ENCODE measurements around the gene PPIE.

The PPIE gene

DNA sequence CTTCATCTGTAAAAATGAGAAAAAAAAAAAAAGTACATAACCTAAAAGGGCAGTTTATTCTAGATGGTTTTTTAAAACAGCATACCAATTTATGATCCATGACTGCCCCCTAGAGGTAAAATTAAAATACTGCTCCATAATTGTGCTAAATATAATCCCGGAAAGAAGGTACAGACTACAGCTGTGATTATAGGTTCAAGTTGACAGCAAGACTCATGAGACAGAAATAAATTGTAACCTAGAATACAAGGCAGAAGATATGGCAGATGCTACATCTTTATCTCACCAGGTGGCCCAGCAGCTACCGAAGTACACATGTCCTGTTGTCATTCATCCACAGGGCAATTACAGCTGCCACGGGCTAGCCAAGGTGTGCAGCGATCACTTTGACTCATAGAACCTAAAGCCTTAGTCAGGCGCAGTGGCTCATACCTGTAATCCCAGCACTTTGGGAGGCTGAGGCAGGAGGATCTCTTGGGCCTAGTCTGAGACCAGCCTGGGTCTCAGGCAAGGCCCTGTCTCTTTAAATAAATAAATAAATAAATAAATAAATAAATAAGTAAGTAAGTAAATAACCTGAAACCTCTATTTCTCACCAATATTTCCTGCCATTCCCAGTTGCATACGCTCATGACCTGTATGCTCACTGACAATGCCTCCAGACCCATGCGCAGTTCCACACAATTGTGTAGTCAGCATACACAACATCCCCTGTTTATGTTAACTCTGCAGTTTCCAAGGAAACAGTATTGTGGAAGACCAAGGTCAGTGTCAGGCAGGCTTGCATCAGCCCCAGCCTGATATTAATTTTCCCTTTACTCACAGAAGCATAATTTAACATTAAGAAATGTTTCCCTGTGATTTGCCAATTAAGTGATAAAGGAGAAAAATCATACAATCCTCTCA is 18.3 kb upstream of the PPIE start:
- no peak for DNase-seq (ENCODE audit: low read depth)

DNA sequence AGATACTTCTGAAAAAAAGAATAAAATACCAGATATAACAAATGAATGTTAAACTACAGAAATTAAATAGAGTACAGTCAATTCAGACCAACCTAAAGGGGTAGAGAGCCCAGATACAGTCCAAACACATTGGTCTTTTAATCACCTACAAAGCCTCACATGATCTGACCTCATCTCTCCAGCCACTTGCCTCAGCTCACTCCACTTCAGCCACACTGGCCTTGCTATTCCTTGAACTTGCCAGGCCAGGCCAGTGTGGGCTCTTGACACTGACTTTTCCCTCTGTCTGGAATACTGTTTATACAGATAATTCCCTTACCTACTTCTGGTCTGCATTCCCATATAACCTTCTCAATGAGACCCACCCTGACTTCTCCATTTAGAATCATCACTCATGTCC is 17.0 kb upstream of the PPIE start:
- DNase-seq (ENCODE audit: low read depth): no peak

DNA sequence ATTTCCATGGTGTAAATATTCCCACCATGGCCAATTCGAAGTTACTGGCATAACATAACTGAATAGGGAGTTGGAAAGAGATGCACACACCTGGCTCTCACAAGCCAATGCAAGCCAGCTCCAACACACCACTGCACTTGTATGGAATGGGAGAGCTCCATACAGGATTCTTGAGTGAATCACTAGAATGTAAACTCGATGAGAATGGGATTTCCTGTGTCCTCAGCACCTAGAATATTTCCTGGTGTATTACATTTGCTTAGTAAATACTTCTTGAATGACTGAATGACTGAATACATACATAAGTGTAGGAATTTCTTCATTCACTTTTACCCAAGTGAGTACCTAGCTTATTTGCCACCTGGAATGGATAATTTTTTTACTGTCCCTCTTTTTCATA is 16.2 kb upstream of the PPIE start:
- DNase-seq (ENCODE audit: low read depth): no peak

DNA sequence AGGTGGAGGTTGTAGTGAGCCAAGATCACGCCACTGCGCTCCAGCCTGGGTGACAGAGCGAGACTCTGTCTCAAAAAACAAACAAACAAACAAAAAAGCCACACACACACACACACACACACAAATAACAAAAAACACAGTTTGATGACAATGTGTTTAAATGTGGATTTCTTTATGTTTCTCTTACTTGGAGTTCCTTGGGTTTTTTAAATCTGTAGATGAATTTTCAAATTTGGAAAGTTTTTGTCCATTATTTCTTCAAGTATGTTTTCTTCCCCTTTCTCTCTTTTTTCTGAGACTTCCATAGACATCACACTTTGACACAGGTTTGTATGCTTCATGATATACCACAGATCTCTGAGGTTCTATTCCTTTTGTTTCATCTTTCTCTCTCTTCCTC is 12.1 kb upstream of the PPIE start:
- DNase-seq (ENCODE audit: low read depth): no peak

DNA sequence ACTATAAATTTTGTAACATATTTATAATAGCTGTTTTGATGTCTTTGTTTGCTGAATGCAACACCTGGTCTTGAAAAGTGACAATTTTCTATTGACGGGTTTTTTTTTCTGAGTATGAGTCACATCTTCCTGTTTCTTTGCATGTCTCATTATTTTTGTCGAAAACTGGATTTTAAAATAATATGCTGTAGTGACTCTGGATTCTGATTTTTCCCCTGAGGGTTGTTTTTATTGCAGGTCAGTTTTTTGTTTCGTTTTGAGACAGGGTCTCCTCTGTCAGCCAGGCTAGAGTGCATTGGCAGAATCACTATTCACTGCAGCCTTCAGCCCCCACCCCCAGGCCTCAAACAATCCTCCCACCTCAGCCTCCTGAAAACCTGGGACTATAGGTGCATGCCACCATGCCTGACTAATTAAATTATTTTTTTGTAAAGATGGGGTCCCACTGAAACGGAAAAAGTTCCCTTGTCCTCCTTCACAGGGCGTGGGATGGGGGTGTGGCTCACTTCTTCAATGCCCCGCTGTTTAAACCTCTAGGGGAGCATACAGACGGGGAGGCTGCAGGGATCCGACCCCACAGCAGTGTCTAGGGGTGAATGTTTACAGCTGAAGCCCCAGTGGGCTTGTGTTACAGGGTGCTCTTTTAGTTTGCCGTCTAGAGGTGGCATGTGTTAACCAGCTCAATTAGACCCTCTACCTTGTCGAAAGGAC is 11.3 kb upstream of the PPIE start:
- DNase-seq (ENCODE audit: low read depth): no peak

DNA sequence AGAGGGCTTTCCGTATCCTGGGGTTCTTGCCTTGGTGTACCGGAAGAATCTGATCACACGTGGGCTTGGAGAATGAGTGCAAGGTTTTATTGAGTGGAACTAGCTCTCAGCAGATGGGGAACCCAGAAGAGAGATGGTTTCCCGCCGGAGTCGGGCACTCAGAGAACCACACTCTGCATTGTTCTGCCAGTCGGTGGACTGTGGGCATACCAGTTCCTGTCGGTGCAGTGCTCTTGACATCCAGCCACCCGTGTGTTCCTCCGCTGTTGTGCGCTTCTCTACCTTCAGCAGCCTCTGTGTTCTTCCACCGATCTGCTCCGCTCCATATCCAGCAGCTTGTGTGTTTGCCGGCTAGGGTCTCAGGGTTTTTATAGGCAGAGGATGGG is 10.8 kb upstream of the PPIE start:
- no peak for DNase-seq (ENCODE audit: low read depth)

DNA sequence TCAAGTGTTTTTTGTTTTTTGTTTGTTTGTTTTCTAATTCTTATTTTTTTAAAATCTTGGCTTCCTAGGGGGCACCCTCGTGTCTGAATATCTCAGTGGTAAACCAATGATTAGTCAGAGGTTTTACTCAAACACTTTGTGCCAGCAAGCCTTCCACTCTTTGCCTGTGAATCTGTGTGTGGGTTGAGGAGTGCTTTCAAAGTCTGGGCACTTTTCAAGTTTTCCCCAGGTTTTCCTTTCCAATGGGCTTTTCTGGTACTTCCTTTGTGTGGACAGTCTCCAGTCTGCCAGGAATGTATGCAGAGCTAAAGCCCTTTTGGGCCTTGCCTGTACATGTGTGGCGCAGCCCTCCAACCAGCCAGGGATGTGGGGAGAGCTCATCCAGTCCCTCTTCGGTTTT is 9.7 kb upstream of the PPIE start:
- no peak for DNase-seq (ENCODE audit: low read depth)

DNA sequence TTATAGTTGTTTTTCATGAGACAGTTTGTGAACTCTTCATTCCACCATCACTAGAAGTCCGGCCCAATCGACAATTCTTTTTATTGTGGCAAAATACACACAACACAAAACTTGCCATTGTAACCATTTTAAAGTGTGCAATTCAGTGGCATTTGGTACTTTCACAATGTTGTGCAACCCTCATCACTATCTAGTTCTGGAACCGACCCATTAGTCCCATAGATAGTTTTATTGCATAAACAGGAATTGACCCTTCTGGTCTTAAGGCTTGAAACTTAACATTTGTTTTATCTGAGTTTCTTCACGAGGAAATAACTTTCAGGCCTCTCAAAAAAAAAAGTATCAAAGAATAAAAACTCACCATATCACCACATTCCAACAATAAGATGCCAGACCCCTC is 8.8 kb upstream of the PPIE start:
- no peak for DNase-seq (ENCODE audit: low read depth)

DNA sequence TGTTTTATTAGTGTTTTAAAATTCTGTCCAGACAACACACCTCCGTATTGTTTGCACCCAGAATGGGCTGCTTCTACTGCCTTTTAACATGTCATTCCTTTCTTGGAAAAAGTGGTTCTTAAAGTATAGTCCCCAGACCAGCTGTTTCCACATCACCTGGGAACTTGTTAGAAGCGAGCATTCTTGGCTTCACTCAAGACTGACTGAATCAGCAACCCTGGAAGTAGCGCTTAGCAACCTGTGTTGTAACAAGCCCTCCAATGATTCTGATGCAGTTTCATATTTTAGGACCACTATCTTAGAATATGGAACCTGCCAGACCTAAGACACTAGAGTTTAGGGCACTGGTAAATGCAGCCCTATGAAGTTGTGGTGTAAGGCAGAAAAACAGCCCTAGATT is 6.0 kb upstream of the PPIE start:
- no peak for DNase-seq (ENCODE audit: low read depth)

DNA sequence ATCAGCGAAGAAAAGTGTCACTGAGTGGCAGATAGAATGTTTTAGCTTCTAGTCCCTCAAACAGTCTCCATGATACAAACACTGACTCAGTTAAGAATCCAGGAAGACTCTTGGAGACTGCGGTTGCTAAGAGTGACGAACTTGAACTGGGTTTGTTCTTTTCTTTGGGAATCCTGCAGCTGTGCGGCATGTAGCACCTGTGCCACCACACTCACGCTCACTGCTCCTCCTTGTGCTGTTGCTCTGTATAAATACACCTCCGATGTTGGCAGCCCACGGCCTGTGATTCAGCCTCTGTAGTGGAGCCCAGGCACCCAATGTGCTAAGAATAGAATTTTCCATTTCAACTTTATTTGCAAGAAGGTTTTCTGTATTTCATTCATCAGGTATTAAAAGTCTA is 5.5 kb upstream of the PPIE start:
- no peak for DNase-seq (ENCODE audit: low read depth)

DNA sequence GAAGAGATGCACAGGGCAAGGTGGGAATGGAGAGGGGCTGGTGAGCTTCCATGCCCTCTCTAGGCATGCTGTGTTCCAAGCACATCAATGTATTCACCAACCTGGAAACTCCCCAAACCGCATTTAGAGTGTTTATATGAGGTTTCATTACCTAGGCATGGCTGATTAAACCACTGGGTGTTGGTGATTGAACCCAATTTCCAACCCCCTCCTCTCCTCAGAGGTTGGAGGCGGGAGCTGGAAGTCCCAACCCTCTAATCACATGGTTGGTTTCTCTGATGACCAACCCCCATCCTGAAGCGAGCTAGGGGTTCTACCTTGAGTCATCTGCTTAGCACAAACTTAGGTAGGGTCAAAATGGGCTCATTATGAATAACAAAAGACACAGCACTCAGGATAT is 3.0 kb upstream of the PPIE start:
- no peak for DNase-seq (ENCODE audit: low read depth)

DNA sequence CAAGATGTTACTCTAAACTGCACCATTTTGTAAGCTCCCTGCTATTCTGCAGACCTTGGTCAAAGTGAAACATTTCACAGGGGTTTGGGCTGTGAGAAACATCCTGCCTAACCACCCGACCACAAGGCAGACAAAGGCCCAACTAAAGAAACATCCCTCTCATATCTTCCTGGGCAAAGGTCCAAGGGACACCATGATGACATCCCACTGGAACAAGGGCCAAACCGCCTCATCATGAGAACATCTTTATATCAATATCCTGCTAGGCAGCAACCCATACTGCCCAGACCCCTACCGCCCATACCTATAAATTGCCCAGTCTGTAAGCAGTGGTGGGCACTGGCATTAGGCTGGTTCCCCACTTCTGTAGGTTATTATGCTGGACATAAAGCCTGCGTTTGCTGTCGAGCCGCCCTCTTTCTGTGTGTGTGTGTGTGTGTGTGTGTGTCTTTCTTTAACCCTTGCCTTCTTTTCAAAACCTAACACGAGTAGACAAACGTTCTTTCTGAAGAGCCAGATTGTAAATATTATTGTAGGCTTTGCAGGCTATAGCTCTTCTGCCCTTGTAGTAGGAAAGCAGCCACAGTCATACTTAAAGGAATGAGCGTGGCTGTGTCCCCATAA is 1.0 kb upstream of the PPIE start:
- no peak for DNase-seq (ENCODE audit: low read depth)

DNA sequence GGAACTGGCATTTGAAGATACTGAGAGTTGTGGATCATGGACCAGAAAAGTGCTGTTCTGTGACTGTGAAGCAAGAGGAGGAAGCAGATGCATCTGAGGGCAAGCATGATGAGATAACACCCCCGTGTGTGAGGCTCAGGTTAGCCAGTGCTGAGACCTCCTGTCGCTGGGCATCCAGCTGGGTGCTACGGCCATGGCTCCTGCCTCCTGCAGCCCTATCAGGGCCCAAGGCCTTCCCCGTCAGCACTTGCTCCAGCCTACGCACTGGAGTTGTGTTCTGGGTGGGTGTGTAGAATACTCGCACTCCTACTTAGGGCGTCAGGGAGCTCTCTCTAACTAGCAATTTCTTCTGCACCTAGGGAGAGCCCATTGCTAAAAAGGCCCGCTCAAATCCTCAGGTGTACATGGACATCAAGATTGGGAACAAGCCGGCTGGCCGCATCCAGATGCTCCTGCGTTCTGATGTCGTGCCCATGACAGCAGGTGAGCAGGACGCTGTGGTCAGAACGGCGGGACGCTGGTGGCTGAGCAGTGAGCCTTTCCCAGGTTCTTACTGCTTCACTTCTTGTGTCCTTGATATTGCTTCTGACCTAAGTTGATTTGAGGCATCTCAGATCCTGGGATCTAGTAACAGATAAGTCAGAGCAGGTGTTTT is 6.5 kb downstream of the PPIE start:
- DNase-seq (ENCODE audit: low read depth): no peak

DNA sequence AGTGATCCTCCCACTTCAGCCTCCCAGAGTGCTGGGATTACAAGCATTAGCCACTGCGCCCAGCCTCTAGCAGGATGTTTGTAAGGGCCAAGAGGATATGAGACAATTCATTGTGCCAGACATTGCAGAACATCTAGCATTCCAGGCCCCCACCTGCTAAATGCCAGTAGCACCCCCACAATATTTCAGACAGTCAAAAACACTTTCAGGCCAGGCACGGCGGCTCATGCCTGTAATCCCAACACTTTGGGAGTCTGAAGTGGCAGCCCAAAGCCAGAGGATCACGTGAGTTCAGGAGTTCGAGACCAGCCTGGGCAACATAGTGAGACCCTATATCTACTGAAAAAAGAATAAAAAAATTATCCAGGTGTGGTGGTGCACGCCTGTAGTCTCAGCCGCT is 12.9 kb downstream of the PPIE start:
- DNase-seq (ENCODE audit: low read depth): no peak

DNA sequence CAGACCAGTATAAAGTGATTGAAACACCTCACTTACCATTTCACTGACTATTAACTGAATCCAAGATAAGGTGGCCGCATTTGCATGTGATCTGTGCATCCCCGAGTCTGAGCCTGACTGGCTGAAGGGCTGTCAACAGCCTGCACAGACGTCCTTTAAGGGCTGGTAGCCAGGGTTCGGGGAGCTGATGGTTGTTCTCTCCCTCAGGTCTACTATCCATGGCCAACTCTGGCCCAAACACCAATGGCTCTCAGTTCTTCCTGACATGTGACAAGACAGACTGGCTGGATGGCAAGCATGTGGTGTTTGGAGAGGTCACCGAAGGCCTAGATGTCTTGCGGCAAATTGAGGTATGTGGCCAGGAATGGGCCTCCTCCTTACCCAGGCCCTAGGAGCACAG is 14.0 kb downstream of the PPIE start:
- no peak for DNase-seq (ENCODE audit: low read depth)

DNA sequence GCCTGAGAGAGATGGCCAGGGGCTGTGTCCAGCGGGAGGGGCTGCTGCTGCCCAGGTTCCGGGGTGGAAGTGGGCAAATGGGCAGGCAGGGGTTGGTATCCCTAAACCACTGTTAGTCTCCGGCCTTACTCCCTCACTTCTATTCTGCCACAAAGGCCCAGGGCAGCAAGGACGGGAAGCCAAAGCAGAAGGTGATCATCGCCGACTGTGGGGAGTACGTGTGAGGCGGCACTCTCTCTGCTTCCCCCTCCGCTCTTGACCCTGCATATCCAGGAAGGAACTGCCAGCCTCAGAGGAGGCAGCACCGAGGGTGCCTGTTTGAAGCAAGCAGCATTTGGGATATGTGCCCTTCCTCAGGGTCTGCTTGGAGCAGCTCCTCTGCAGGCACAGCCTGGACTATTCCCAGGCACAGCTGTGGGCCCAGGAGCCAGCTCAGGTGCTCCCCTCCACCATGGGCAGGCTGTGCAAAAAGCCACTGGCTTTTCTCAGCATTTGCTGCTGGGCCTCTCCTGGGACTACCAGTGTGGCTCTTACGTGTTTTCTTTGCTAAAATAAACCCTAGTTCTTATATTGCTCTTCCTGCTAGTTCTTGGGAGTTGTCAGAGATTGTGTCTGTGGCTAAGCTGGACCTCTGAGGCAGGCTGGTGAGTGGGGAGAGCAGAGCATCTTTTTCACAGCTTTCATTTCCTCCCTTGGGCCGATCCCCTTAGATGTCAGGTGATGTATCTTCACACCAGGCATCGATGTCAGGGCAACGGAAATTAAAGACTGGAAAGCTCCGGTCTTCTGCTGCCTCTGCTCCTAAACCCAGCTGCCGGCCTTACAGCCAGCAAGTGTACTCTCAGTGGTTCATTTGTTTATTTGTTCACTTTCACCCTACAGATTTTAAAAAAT is 14.7 kb downstream of the PPIE start:
- DNase-seq (ENCODE audit: low read depth): no peak

DNA sequence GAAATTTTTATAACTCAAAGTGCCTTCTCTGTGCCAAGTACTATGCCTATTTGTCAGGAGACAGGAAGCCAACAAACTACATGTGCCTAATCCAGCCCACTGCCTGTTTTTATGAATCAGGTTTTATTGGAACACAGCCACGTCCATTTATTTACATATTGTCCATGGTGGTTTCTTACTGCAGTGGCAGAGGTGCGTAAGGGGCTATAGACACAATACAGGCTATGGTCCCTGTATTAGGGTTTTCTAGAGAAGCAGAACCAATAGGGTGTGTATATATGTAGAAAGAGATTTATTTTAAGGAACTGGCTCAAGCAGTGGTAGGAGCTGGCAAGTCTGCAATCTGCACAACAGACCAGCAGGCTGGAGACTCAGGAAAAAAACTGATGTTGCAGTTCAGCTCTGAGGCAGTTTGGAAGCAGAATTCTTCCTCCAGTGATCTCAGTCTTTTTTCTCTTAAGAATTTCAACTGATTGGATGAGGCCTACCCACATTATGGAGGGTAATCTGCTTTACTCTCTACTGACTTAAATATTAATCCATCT is 15.4 kb downstream of the PPIE start:
- DNase-seq (ENCODE audit: low read depth): no peak

DNA sequence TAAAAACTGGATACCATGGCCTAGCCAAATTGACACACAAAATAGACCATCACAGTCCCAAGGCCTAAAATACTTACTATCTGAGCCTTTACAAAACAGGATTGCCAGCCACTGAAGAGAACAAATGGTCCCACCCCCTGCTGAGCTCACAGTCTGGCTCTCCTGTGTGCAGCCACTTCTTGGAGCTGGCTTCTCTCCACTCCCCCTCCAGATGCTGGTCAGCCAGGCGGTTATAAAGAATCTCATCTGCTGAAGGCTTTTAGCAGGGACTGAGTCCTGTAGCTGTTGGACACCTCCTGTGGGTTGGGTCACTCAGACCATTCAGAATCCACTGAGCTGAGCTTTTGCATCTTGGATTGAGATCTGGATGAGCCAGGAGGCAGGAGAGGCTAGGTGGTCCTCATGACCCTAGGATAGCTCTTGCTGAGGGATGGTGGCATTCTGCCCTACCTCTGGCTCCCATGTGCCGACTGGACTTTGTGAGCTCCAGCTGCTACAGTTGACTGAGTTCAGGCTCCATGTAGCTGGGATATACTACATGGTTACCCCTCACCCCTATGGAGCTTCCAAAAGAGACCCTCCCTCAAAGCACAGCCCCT is 16.3 kb downstream of the PPIE start:
- DNase-seq (ENCODE audit: low read depth): no peak

DNA sequence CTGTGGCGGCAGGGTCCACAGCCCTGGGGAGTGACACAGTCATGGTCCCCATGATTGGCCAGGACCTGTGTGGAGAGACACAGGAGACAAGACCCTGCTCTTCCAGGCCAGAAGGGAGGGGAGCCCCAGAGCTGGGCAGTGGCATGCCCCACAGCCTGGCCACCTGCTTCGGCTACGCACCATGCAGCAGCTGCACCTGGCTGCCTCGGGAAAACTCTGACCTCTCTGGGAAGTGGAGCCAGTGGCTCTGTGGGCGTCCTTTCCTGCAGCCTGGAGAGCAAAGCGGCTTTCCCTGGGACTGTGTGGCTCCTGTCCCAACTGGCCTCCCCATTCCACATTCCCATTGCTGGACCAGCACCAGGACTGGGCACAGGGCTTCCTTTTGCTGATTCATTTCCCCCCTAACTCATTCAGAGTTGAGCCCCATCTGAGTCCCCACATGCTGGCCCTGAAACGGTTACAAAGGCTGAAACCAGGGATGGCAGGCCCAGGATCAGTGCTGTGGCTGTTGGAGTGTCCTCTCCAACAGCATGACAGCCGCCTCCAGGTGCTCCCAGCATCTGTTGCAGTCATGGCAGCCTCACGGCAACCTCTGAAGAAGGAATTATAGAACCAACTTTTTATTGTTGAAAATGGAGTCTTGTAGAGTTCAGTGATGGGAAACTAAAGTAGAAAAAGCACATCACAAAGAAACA is 17.4 kb downstream of the PPIE start:
- no peak for DNase-seq (ENCODE audit: low read depth)

DNA sequence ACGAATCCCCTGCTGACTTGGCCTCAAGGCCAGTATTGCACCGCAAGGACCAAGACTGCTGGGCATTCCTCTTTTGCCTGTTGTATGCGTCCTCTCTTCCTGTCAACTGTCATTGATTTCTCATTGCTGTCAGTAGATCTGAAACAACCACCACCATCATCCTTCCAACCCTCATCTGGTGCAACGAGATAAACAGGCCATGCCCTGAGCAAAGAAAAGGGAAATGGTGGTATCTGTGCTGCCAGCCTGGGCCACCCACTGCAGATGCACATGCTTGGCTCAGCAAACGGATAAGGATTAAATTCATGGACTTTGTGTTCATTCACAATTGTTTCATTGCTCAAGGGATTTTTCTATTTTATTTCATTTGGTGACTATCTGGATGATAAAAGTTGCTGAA is 18.8 kb downstream of the PPIE start:
- no peak for DNase-seq (ENCODE audit: low read depth)
